HG03378 (cell line): ENCODE results near the gene CETP.
"Not testable (repeated sequence)": the region's sequence is repeated elsewhere in the genome, so short reads cannot be mapped to it uniquely, and the experiment has no call there.

ENCODE experiments used
- ATAC-seq: cut with Tn5 transposase; IDR thresholded peaks from one replicate; pipeline ENCODE4 v1.9.1; 2021; ENCODE audit warnings: mild to moderate bottlenecking, moderate library complexity; ENCODE audit not compliant: unreplicated experiment

Gene CETP

GRCh38 chr16:56980201-56980535 is 18.4 kb downstream of the CETP start:
- no peak for ATAC-seq

GRCh38 chr16:56980792-56981724 is 19.3 kb downstream of the CETP start:
- peak; percentile 42 for ATAC-seq

- no peak for ATAC-seq
Measured at GRCh38 chr16:56981729-56982271, 20.1 kb downstream of the CETP start.

DNA sequence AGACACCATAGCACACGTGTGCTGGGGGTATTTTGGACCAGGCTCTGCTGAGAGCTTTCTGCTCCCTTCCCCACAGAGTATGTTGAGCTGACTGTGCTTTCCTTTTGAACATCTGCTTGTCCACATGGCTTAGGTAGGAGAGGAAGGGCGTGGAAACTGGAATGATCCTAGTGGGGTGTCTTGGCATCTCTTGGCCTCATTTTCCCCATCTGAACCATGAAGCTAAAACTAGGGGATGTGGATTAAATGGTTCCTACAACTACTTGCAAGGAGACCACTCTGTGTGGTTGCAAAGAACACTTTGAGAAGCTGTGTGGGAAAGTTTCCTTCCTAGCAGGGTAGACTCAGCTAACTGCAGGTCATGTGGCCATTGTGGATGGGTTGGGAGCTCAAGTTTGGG is 20.9 kb downstream of the CETP start:
- no peak for ATAC-seq

DNA sequence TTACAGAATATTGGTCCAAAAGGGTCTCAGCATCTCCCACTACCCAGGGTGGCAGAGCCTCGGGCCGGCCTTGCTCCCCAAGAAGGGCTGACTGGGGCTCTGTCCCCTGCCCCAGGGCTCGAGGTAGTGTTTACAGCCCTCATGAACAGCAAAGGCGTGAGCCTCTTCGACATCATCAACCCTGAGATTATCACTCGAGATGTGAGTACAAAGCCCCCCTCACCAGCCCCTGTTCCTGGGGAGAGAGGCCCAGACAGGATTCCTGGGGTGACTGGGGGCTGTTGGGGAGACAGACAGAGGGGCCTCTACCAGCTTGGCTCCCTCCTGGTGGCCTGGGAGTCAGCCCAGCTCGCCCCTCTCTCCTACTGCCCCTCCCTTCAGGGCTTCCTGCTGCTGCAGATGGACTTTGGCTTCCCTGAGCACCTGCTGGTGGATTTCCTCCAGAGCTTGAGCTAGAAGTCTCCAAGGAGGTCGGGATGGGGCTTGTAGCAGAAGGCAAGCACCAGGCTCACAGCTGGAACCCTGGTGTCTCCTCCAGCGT is 21.5 kb downstream of the CETP start:
- ATAC-seq, result no peak

GRCh38 chr16:56984639-56985038 is 22.9 kb downstream of the CETP start:
- ATAC-seq, result no peak

GRCh38 chr16:56985288-56985961 is 23.7 kb downstream of the CETP start:
- no peak for ATAC-seq

DNA sequence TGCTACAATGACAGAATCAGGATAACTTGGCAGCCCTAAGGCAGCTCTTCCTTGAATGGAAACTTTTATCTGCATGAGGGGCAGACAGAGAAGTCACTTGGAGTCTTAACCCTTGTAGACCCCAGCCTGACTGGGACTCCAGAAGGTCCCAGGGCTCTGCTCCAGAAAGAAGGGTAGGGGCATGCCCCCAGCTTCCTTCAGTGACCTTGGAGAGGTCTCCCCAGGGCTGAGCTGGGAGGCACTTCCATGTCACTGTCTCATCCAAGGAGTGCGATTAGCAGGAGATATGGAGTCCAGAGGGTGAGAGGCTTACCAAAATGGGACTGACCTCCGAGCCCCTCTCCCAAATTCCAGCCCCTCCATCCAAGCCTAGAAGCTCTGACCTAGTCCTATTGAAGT is 24.2 kb downstream of the CETP start:
- no peak for ATAC-seq

- no peak for ATAC-seq
Measured at GRCh38 chr16:56986361-56986760, 24.6 kb downstream of the CETP start.

DNA sequence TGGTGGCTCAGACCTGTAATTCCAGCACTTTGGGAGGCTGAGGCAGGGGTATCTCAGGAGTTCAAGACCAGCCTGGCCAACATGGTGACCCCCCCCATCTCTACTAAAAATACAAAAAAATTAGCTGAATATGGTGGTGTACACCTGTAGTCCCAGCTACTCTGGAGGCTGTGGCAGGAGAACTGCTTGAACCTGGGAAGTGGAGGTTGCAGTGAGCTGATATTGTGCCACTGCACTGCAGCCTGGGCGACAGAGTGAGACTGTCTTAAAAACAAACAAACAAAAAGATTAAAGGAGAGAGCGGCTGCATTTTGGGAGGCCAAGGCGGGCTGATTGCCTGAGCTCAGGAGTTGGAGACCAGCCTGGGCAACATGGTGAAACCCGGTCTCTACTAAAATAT is 25.2 kb downstream of the CETP start:
- not testable (repeated sequence) for ATAC-seq

DNA sequence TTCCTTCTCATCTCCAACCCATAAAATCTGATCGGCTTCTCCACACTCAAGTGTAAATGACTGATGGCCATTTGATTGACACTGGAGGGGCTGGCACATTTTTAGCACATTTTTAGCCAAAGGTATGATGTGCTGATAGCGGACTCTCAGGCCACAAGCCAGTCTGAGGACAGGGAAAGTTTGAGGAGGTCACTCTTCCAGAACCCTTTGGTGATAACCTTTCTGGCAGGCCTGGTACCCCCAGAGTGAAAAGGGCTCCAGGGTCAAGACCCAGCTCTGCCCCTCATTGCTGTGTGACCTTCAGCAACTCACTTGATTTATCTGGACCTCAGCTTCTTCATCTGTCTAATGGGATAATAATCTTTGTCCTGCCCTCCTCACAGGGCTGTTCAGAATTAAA is 25.9 kb downstream of the CETP start:
- ATAC-seq, result no peak

GRCh38 chr16:56988161-56988947 is 26.6 kb downstream of the CETP start:
- no peak for ATAC-seq

DNA sequence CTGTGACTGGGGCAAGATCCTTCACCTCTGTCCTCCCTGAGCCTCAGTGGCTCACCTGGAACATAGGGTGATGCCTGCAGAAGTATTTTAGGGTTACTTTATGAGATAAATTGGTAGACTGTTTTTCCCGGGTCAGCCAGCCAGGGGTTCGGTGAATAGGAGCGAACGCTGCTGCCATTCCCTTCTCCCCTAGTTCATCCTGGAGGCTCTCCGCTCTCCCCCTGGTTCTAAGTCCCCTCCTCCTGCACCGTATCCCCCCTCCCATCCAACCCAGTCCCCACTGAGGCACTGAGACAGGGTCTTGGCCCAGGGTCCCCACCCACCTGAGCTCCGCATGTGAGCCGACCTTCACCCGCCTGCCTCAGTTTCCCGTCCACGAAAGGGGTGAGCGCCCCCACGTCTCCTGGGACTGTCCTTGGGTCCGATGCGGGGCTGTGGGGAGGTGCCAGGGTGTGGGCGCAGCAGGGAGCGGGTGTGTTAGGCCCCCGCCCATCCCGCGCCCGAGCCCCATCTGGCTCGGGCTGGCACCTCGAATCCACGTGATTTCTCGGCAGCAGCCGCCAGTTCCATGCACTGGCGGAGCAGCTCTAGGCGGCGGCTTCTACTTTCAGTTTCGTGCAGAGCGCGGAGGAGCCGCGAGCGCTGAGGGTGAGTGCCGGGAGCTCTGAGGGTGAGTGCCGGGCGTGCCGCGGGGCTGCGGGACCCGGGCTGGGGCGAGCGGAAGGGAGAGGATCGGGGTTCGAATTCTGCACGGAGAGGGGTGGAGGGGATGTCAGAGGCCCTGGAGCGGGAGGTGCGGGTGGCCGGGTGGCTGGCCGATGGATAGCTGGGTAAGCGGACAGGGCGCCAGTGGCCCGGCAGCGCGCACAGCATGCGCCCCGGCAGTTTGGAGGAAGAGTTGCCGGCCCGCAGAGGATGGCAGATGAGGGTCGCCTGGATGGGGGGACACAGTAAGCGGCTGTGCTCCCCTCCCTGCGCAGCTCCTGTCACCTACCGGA is 27.5 kb downstream of the CETP start, which contains the start of gene NLRC5:
Gene NLRC5 (plus strand): TSS at position 610 of the 998 bp plus-strand sequence. CDS start 31,156 bp downstream, outside the sequence.
- ATAC-seq, result peak; percentile 50

- no peak for ATAC-seq
Measured at GRCh38 chr16:56989988-56990387, 28.2 kb downstream of the CETP start.

DNA sequence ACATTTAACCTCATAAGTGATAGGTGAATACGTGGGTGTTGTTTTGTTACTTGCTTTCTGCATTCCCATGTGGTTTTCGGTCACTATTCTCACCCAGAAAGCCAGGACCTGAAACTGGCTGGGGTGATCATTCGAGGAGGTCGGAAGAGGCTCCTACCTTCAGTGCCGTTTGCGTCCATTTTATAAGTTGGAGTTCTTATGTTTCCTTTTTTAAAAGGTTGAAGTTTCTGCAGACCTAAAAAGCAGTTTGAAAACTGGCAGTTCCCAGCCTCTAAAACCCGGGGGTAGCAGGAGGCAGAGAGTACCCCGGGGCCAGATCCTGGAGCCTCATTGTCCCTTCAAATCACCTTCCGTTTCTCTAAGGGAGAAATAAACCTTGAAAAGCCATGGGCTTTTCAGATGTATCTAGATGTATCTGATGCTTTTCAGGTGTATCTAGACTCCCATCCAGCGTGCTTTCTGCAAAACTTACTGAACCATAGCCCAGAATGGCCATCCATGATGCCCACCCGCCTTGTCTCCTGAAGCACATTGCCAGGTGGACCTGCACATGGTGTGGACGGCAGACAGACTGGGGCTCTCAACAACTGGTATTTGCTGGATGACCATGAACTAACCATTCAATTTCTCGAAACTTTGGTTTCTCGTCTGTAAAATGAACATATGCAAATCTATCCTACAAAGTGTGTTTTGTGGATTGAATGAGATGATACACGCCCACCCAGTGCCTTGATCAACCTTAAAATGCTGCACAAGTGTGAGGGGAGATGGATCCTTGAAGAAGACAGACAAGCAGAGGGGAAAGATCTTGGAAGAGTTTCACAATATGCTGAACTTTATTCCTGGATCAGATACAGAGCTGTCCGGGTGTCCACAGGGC is 28.9 kb downstream of the CETP start:
- ATAC-seq, result no peak

- ATAC-seq, result not testable (repeated sequence)
Measured at GRCh38 chr16:56992431-56992830, 30.7 kb downstream of the CETP start.

DNA sequence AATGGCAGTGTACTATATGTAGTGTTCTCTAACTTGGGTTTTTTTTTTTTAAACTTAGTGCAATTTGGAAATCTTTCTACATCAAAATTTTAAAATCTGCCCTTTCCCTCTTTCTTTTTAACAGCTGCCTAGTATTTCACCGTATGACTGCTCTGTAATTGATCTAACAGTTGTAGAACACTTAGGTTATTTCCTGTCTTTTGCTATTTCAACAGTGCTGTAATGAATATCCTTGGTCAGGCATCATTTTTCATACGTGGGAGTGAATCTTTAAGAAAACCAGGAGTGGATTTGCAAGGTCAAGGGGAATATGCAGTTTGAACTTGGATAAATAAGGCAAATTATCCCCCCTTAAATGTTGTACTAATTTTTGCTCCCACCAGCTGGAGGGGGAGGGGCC is 31.5 kb downstream of the CETP start:
- ATAC-seq, result no peak

DNA sequence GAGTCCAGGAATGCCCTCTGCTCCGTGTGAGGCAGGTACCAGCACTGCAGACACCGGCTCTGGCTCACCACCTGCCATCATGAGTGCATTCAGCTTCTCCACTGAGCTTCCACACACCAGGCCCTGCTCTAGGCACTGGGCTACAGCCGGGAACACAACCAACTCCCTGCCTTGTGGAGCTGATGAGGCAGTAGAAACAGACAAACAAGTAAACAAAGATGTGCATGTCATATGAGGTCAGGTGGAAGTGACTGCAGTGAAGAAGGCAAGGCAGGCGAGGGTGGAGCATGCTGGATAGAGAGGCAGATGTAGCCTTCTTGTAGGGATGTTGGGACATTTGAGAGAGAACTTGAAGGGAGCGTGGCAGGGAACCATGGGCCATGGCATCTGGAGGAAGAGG is 32.6 kb downstream of the CETP start:
- ATAC-seq, result no peak
